ENCODE results near the gene VEGFA. TPM values are rescaled to one million over a fixed set of nuclear protein-coding genes. Genes with fewer than 3 reads are reported as not detected.
A peak's percentile ranks its signal among the peaks of the same experiment; 100 is the strongest.

The VEGFA gene
- total RNA-seq, 1 donor from 2014 or later, result 420 TPM

DNA sequence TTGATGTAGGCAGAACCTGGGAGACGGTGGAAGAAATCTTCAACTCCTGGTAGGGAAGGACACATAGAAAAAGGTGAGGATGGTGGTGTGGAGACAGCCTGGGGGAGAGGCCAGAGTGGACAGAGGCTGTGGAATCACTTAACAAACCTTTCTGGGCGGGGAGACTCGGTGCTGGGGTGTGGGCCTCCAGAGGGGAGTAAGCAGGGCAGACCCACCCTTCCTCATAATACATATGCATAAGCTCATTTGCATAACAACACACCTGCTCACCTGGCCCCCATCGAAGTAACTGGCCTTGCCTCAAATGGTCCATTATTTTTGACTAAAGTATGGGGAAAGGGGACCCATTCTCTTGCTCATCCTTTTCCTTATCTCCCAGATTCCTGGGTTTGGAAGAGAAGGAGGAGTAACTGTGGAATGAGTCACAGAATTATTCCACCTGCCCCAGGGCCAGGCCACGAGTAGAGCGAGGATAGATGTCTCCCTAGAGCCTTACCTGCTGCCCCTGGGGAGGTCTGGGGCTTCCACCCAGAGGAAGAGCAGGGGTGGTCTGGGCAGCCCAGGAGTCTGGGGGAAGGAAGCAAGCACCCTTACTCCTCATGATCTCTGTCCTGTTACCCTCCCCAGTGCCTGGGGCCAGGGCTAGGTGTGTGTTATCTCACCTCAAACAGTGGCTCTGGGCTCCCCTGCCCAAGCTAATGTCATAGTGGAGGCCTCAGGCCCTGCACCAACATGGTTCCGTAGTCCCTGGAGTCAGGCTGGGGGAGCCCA lies 10.7 kb upstream of the VEGFA start:
- DNase-seq (ENCODE audit: low spot score), result no peak

GRCh38 chr6:43759907-43760206 lies 10.2 kb upstream of the VEGFA start:
- no peak for DNase-seq (ENCODE audit: low spot score)

- DNase-seq (ENCODE audit: low spot score), result no peak
Observed at GRCh38 chr6:43760210-43761168, 9.5 kb upstream of the VEGFA start.

DNA sequence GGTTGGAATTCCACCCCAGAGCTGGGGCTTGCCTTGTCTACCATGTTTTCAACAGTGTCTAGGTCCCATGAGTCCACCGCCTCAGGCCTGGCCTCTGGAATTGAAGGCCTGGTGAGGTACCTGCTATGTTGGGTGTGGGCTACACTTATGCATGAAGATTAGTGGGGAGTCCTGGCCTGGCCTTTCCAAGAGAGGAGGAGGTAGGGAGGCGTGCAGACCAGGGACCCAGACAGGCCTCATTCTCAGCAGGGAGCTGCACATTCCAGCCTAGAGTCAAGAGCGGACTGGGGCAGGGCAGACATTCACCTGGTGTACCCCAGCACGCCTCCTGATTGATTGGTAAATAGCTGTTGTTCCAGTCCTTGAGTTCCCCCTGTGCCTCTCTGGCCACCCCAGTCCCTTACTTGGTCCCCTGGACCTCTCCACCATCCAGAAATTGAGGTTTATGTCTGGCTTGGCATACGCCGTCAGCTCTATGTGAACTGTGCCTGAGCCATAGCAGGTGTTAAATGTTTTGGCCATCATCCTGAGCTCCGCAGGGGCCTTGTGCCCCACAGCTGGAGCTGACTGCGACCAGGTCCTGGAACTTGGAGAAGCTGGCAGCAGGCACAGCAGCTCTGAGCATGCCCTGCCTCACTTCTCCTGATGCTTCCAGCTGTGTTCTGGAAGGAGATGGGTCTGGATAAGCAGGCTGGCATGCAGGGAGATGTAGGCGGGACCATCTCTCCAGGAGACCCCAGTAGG lies 8.2 kb upstream of the VEGFA start:
- no peak for DNase-seq (ENCODE audit: low spot score)

- DNase-seq (ENCODE audit: low spot score), result no peak
Observed at GRCh38 chr6:43762410-43762768, 7.6 kb upstream of the VEGFA start.

GRCh38 chr6:43762966-43763695 lies 6.9 kb upstream of the VEGFA start:
- no peak for DNase-seq (ENCODE audit: low spot score)

DNA sequence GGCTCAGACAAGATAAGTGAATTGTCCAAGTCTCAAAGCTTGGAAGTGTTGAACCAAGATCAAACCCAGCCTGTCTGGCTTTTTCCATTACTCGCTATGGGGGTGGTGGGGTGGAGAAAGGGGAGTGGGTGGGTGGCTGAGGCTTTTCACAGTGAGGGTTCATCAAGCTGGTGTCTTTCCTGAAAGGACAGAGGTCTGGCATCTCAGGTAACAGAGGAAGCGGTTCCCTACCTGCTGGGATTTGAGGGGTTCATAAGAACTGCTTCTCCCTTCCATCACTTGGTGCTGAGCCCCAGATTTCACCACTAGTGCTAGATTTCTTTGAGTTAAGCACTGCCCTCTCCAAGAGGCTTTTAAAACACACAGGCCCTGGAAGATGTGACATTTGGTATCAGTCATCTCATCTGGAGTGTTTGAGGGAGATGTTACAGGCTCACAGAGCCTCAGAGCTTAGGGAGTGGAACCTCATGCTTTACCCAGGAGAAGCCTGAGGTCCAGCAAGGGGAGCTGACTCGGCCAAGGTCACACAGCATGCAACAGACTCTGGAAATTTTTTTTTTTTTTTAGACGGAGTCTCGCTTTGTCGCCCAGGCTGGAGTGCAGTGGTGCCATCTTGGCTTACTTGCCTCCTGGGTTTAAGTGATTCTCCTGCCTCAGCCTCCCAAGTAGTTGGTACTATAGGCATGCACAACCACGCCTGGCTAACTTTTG lies 6.0 kb upstream of the VEGFA start:
- no peak for DNase-seq (ENCODE audit: low spot score)

GRCh38 chr6:43764772-43765171 lies 5.2 kb upstream of the VEGFA start:
- no peak for DNase-seq (ENCODE audit: low spot score)

DNA sequence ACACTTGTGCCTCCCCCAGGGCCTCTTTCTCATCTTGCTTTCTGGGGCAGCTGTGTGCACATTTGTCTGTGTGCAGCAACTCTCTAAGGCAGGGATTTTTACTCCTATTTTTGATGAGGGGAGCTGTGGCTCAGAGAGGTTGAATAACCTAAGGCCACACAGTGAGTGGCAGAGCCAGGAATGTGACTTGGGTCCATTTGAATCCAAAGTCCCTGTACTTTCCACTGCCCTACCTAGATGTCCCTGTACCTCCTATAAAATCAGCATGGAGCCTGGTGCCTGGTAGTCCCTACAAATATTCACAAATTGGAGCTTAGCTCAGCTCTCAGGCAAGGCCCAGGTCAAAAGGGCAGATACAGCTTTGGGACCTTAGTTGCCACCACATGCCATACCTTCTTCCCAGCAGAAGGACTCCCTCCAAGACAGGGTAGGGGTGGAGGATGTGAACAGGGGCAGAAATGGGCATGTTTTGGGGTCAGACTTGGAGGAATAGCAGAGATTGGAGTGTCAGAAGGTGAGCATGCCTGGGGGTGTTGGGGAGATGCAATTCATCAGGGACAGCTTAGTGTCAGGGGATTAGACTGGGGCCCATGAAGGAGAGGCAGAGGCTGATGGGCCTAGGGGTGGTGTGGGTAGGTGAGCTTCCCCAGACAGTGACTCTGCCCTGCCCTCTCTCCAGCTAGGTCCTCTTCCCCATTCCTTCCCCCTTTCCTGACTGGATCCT lies 4.1 kb upstream of the VEGFA start:
- DNase-seq (ENCODE audit: low spot score), result no peak

- DNase-seq (ENCODE audit: low spot score), result no peak
Observed at GRCh38 chr6:43766500-43766853, 3.5 kb upstream of the VEGFA start.

GRCh38 chr6:43766964-43767461 lies 3.0 kb upstream of the VEGFA start:
- peak; percentile 76 for DNase-seq (ENCODE audit: low spot score)

- no peak for DNase-seq (ENCODE audit: low spot score)
Observed at GRCh38 chr6:43767553-43768505, 2.2 kb upstream of the VEGFA start.

GRCh38 chr6:43768506-43768860 lies 1.5 kb upstream of the VEGFA start:
- DNase-seq (ENCODE audit: low spot score), result no peak

DNA sequence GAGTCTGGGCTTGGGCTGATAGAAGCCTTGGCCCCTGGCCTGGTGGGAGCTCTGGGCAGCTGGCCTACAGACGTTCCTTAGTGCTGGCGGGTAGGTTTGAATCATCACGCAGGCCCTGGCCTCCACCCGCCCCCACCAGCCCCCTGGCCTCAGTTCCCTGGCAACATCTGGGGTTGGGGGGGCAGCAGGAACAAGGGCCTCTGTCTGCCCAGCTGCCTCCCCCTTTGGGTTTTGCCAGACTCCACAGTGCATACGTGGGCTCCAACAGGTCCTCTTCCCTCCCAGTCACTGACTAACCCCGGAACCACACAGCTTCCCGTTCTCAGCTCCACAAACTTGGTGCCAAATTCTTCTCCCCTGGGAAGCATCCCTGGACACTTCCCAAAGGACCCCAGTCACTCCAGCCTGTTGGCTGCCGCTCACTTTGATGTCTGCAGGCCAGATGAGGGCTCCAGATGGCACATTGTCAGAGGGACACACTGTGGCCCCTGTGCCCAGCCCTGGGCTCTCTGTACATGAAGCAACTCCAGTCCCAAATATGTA lies 957 bp upstream of the VEGFA start:
- peak; percentile 54 for DNase-seq (ENCODE audit: low spot score)

GRCh38 chr6:43770372-43771209 lies 580 bp downstream of the VEGFA start:
- peak; percentile 50 for DNase-seq (ENCODE audit: low spot score)

- DNase-seq (ENCODE audit: low spot score), result peak; percentile 50
Observed at GRCh38 chr6:43771210-43771857, 1.3 kb downstream of the VEGFA start.

Measured in mucosa of gallbladder (tissue), 1 donor.